ENCODE results near the gene UQCC3.
"Not testable (repeated sequence)": the region's sequence is repeated elsewhere in the genome, so short reads cannot be mapped to it uniquely, and the experiment has no call there.

Gene UQCC3

DNA sequence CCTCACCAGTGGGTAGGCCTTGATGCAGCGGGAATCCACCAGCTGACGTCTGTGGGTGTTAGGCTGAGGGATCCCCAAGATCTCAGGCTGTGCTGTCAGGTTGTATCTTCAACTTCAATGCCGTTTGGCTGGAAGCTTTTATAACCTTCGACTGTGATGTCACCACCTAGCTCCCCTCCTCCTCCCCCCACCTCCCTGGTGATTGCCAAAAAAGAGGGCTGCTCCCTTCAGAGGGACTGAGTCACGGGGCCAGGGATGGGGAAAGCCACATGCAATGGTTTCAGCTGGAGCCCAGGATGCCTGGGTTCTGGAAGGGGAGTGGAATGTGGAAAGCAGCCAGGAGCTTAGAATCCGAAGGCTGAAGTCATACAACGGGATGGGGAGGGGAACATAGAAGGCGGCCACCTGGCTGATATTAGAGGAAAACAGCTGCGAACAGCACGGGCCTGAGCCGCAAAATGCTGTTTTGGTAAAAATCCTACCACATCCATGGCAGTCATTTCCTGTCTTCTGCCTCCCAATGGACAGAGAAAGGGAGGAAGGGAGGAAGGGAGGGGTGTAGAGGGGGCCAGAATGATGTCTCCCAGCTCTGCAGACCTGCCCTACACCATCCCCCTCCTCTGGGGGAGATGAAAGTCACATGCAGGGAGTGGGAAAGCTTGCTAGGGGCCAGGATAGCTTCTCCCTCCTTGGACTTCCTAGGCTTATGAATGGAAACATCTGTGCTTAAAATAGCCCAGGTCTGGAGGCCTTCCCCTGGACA lies 18.1 kb downstream of the UQCC3 start, which contains the start of gene LRRN4CL:
Gene LRRN4CL (minus strand): TSS at position 110 of the 763 bp plus-strand sequence. CDS start 1,022 bp downstream, outside the sequence.
- H3K4me3 ChIP-seq (IDR thresholded peaks at IDR 0.05; ENCODE audit: insufficient read depth, low read depth, low read length): no peak within 1 kb of the TSS
- H3K27ac ChIP-seq: no peak within 1 kb of the TSS
- no peak within 1 kb of the TSS for H3K4me2 ChIP-seq
- H3K36me3 ChIP-seq (ENCODE audit: insufficient read depth): no peaks in the 10 kb centered on the region
- TF ChIP-seq, protein P1, sequence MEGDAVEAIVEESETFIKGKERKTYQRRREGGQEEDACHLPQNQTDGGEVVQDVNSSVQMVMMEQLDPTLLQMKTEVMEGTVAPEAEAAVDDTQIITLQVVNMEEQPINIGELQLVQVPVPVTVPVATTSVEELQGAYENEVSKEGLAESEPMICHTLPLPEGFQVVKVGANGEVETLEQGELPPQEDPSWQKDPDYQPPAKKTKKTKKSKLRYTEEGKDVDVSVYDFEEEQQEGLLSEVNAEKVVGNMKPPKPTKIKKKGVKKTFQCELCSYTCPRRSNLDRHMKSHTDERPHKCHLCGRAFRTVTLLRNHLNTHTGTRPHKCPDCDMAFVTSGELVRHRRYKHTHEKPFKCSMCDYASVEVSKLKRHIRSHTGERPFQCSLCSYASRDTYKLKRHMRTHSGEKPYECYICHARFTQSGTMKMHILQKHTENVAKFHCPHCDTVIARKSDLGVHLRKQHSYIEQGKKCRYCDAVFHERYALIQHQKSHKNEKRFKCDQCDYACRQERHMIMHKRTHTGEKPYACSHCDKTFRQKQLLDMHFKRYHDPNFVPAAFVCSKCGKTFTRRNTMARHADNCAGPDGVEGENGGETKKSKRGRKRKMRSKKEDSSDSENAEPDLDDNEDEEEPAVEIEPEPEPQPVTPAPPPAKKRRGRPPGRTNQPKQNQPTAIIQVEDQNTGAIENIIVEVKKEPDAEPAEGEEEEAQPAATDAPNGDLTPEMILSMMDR (conservative IDR thresholded peaks at IDR 0.05; ENCODE audit: low read depth, low read length): no peak
- no peaks in the 10 kb centered on the region for H4K20me1 ChIP-seq (ENCODE audit: insufficient read depth)
- H3K27me3 ChIP-seq (ENCODE audit: insufficient read depth, low read depth): no peaks in the 10 kb centered on the region
- H3K4me1 ChIP-seq (ENCODE audit: low read depth, poor library complexity, severe bottlenecking): no peaks in the 10 kb centered on the region
- H2AFZ ChIP-seq (ENCODE audit: low read depth): no peak within 1 kb of the TSS
- no peak within 1 kb of the TSS for H3K9ac ChIP-seq
- H3K79me2 ChIP-seq (ENCODE audit: insufficient read depth, low read depth): no peaks in the 10 kb centered on the region

DNA sequence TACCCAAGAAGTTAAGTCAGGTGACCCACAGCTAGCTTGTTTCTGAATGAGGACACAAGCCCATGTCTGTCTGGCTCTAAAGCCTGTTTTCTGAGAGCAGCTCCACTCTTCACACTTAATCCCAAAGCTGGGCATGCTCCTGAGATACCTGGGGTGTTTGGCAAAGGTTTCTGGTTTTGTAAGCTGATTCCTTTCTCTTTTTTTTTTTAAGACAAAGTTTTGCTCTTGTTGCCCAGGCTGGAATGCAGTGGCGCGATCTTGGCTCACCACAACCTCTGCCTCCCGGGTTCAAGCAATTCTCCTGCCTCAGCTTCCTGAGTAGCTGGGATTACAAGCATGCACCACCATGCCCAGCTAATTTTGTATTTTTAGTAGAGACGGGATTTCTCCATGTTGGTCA lies 22.2 kb downstream of the UQCC3 start:
- not testable (repeated sequence) for H3K27ac ChIP-seq; H3K36me3 ChIP-seq (ENCODE audit: insufficient read depth); H2AFZ ChIP-seq (ENCODE audit: low read depth); H3K4me1 ChIP-seq (ENCODE audit: low read depth, poor library complexity, severe bottlenecking); H3K4me2 ChIP-seq; H3K4me3 ChIP-seq (IDR thresholded peaks at IDR 0.05; ENCODE audit: insufficient read depth, low read depth, low read length); H4K20me1 ChIP-seq (ENCODE audit: insufficient read depth); H3K27me3 ChIP-seq (ENCODE audit: insufficient read depth, low read depth); H3K79me2 ChIP-seq (ENCODE audit: insufficient read depth, low read depth); H3K9ac ChIP-seq

DNA sequence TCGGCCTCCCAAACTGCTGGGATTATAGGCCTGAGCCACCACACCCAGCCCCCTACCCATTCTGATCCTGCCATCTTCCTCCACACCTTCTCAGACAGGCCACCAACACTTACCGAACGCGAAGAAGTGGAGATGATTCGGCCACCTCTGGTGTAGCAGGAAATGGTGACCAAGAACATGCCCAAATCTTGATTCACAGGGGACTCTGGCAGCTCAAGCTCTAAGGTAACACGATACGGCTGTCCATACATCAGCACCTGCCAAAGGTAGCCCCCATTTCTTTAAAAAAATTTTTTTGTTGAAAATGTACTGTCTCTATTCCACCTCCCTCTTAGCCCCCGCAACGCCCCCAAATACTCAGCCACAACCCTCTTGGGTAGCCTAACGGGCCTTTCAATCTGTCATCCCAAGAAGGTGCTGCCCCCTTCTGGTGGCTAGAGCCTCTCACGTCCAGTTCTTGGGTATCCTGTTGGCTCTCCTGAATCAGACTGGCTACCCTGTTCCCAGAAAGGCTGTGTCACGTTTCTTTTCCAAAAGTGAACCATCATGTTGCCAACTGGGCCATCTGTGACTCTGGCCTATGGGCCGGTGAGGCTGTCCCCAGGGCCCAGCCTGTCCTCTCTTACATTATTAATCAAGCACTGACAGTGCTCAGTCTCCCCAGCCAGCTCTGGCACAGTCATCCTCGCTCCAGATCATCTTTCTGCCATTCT lies 23.1 kb downstream of the UQCC3 start:
- Histone ChIP-seq H2AFZ (ENCODE audit: low read depth) (no peak overlapping the region), H4K20me1 (ENCODE audit: insufficient read depth) (no peaks in the 10 kb centered on the region), H3K4me1 (ENCODE audit: low read depth, poor library complexity, severe bottlenecking) (no peaks in the 10 kb centered on the region), H3K27me3 (ENCODE audit: insufficient read depth, low read depth) (no peaks in the 10 kb centered on the region), H3K79me2 (ENCODE audit: insufficient read depth, low read depth) (no peaks in the 10 kb centered on the region), H3K9ac (no peak overlapping the region), H3K4me3 (IDR thresholded peaks at IDR 0.05; ENCODE audit: insufficient read depth, low read depth, low read length) (no peak overlapping the region), H3K4me2 (no peak overlapping the region), H3K36me3 (ENCODE audit: insufficient read depth) (no peaks in the 10 kb centered on the region), H3K27ac (no peak overlapping the region)
- TF ChIP-seq, protein P1 (conservative IDR thresholded peaks at IDR 0.05; ENCODE audit: low read depth, low read length): peak; percentile 84

DNA sequence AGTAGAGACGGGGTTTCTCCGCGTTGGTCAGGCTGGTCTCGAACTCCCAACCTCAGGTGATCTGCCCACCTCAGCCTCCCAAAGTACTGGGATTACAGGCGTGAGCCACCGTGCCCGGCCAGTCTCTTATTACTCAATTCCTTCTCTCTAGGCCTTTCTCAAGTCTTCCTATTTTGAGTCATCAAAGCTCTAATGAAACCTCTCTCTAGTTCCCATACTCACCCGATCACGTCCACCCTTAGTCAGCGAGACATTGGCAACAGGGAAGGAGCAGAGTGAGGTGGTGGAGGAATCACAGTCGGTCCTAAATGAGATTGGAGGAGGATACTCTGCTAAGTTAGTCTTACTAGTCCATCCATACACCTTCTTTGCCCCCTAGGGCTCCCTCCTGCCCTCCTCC lies 30.8 kb downstream of the UQCC3 start:
- Histone ChIP-seq H3K79me2 (ENCODE audit: insufficient read depth, low read depth) (no peaks in the 10 kb centered on the region; the same call in 1 of the 2 replicates), H4K20me1 (ENCODE audit: insufficient read depth) (no peaks in the 10 kb centered on the region), H3K4me2 (no peak overlapping the region), H3K27ac (no peak overlapping the region), H3K4me1 (ENCODE audit: low read depth, poor library complexity, severe bottlenecking) (peaks cover 13% of the 10 kb centered on the region), H3K4me3 (IDR thresholded peaks at IDR 0.05; ENCODE audit: insufficient read depth, low read depth, low read length) (no peak overlapping the region), H3K27me3 (ENCODE audit: insufficient read depth, low read depth) (no peaks in the 10 kb centered on the region), H3K9ac (no peak overlapping the region), H3K36me3 (ENCODE audit: insufficient read depth) (no peaks in the 10 kb centered on the region), H2AFZ (ENCODE audit: low read depth) (no peak overlapping the region)
- TF ChIP-seq, protein P1 (conservative IDR thresholded peaks at IDR 0.05; ENCODE audit: low read depth, low read length): no peak

DNA sequence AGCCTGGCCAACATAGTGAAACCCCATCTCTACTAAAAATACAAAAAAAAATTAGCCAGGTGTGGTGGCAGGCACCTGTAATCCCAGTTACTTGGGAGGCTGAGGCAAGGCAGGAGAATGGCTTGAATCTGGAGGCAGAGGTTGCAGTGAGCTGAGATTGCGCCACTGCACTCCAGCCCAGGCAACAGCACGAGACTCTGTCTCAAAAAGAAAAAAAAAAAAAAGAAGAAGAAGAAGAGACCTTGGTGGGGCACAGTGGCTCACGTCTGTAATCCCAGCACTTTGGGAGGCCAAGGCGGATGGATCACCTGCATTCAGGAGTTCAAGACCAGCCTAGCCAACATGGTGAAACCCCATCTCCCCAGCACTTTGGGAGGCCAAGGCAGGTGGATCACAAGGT lies 32.4 kb downstream of the UQCC3 start:
- not testable (repeated sequence) for H3K79me2 ChIP-seq (ENCODE audit: insufficient read depth, low read depth); H3K27me3 ChIP-seq (ENCODE audit: insufficient read depth, low read depth); H3K4me3 ChIP-seq (IDR thresholded peaks at IDR 0.05; ENCODE audit: insufficient read depth, low read depth, low read length); H3K9ac ChIP-seq; H3K36me3 ChIP-seq (ENCODE audit: insufficient read depth); H2AFZ ChIP-seq (ENCODE audit: low read depth); H4K20me1 ChIP-seq (ENCODE audit: insufficient read depth); H3K4me2 ChIP-seq; H3K27ac ChIP-seq
- H3K4me1 ChIP-seq (ENCODE audit: low read depth, poor library complexity, severe bottlenecking): peaks cover 29% of the 10 kb centered on the region

Data from KMS-11 (cell line).